OCI-M1 (cell line): ENCODE data around the gene TAMM41.
"Not testable (repeated sequence)": the region's sequence is repeated elsewhere in the genome, so short reads cannot be mapped to it uniquely, and the experiment has no call there.

ENCODE experiments used
- DNase-seq: peaks from one replicate; lab custom pipeline; 2025; lab: John Stamatoyannopoulos, UW

The TAMM41 gene

GRCh38 chr3:11814663-11815062, 32.0 kb downstream of the TAMM41 start:
- DNase-seq, result no peak

- DNase-seq, result no peak
Measured at GRCh38 chr3:11810276-11810675, 36.4 kb downstream of the TAMM41 start.

- no peak for DNase-seq
Measured at GRCh38 chr3:11808231-11808630, 38.5 kb downstream of the TAMM41 start.

- no peak for DNase-seq
Measured at GRCh38 chr3:11807686-11808085, 39.0 kb downstream of the TAMM41 start.

- DNase-seq, result no peak
Measured at GRCh38 chr3:11805716-11806115, 41.0 kb downstream of the TAMM41 start.

DNA sequence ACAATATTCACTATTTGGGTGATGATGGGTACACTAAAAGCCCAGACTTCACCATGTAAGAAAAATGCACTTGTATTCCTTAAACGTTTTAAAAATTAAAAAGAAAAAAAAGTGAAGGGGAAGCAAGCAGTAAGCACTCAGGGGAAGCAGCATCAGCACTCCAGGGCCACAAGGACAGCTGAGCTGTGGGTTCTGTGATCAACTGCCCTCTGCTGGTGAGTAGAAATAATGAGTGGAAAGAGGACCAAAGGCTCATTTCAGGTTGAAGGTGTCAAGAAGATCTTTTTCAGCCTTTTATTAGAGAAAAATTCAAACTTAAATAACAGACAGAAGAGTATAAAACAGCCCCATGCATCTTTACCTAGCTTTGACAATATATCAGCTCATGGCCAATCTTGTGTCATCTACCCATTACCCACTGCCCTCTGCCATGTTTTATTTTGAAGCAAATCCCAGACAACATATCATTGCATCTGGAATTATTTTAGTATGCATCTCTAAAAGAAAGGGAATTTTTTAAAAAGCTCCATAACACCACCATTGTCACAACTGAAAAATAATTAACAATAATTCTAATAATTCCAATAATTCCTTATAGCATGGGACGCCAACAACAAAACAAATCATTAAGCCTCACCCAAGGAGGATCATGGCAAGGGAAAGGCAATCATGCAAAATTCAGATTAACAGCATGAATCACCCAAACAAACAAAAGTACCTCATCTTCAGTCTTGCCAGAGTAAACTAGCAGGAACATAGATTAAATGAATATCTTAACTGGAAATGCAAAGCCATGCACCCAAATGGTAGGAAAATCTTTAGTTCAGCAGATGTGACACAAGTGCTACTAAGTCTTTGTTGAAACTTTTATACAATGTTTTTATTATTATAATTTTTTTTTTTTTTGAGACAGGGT, 42.5 kb downstream of the TAMM41 start:
- DNase-seq, result peak; percentile 71

DNA sequence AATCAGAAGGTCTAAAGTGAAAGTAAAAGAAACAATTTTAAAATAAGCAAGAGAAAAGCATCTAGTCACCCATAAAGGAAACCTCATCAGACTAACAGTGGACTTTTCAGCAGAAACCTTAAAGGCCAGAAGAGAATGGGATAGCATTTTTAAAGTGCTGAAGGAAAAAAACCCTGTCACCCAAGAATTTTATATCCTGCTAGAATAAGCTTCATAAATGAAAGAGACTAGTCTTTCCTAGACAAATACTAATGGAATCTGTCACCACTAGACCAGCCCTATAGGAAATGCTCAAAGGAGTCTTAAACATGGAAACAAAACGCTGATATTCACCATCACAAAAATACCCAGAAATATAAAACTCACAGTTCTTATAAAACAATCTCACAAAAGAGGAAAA, 46.9 kb downstream of the TAMM41 start:
- peak; percentile 63 for DNase-seq

DNA sequence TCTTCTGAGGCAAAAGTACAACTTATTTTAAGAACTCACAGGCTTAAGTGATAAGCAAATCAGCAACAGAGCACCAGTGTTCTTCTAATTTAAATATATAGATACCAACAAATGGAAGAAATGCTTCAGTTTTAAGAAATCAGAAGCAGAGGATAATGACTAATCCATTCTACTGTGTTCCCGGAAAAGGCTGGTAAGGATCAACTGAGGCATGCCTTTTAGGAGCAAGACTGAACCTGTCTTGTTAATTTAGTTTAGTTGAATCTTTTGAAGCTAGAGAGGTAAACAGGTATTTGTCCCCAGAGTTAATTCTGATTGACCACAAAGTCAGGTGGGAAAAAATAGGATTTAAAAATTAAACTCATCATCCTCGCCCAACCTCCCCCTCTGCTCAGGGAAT, 51.8 kb downstream of the TAMM41 start:
- DNase-seq, result no peak

DNA sequence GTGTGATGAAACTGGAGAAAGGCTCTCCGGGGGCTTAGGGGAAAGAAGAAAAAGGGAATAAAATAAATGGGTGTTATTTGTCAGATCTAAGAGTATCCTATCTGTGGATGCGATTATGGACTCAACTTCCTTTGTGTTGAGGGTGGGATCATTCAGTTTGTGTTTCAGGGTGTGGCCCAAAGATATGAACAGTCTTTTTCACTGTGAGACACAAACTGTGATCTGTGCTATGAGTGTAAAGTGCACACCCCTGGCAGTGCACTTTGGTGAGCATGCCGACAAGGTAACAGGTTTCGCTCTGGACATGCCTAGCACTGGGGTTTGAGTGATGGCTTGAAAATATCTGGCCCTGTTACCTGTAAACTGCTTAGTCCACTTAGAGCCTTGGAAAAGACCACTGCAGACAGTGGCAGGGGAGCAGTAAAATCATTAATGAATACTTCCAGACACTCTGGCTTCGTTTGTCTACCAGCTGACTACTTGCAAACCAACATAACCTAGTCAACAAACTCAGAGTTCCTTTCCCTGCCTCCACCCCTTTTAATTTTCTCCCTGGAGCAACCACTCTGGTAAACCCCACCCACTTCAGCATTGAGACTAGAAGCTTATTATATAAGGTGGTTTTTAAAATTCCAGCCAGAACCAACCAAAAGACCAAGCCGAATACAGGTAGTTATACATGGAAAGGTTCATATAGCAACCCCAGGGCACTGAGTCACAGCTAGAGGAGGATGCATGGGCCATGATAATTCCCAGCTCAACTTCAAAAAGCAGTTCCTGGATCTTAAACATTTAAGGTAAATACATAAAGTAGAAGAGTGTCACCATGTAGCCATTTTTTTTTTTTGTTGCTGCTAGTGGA, 55.1 kb downstream of the TAMM41 start:
- DNase-seq, result no peak

DNA sequence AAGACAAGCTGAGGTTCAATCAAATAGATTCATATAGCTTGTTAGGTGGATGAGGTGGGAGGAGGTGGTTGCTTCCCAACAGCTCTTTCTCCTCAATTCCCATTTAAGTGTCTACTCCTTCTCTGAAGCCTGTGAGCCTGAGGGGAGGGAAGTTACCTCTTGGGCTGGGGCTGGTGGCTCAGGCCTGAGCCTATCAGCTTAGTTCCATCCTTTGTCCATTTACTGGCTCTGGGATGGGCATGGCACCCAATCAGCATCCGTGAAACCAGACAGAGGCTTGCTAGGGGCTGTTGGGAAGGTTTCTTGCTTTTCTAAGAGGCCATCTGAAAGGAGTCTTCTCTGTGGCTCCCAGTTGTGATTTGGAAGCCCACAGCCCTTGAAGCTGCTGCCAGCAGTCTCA, 57.3 kb downstream of the TAMM41 start:
- no peak for DNase-seq

- DNase-seq, result peak; percentile 10
Measured at GRCh38 chr3:11784971-11785377, 61.7 kb downstream of the TAMM41 start.

DNA sequence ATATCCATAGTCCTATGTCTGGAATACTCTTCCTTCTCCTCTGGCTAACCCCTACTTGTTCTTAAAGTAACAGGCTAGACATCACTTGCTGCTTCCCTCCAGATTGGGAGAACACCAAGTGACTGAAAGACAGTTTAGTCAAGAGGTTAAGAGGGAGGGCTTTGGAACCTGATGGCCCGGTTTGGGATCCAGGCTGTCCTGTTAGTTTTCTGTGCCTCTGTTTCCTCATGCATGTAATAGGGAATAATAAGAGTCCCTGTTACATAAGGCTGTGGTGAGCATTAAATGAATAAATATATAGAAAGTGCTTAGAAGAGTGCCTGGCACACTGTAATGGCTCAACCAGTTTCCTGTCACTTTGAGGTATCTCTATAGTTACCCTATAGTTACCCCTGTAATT, 66.3 kb downstream of the TAMM41 start:
- no peak for DNase-seq

- DNase-seq, result no peak
Measured at GRCh38 chr3:11779626-11780025, 67.1 kb downstream of the TAMM41 start.

- no peak for DNase-seq
Measured at GRCh38 chr3:11778248-11778647, 68.4 kb downstream of the TAMM41 start.

DNA sequence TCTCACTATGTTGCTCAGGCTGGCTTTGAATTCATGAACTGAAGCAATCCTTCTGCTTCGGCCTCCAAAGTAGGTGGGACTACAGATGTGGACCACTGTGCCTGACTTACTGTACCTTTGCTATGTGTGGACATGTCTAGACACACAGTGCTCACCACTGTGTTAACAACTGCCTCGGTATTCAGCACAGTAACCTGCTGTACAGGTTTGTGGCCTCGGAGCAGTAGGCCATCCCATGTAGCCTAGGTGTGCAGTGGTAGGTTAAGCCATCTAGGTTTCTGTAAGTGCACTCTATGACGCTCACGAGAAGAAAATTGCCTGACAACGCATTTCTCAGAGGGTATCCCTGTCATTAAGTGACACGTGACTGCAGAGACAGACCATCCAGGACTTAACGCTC, 70.3 kb downstream of the TAMM41 start:
- no peak for DNase-seq

DNA sequence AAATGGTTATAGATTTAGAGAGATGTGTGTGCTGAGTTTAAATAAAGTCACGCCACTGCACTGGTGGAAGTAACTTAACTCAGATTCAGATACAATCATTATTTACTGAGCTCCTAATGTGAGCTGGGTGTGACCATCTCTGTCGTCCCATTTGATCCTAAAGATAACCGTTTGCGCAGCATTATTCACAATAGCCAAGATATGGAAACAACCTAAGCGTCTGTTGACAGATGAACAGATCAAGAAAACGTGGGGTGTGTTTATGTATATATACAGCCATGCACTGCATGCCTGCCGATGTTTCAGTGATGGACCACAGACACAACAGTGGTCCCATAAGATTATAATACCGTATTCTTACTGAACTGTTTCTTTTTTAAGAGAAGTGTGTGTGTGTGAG, 71.2 kb downstream of the TAMM41 start:
- no peak for DNase-seq

DNA sequence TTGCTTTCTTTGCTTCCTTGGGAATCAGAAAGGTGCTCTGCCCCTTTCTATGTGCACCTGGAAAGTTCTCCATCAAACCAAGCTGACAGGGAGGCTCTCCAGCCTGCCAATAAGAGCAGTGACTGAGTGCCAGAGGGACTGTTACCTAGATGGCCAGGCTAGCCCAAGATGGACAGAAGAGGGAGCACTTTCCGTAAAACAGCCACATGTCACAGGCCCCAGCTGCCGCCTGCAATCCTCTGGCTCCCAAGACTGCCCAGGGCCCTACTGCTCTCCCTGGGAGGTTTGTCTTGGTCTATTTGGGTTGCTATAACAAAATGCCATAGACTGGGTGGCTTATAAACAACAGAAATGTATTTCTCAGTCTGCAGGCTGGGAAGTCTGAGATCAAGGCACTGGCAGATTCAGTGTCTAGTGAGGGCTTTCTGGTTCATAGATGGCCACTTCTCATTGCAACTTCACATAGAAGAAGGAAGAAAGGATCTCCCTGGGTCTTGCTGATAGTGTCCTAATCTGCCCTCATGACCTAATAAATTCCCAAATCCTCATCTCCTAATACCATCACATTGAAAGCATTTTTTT, 72.3 kb downstream of the TAMM41 start:
- DNase-seq, result peak; percentile 71

DNA sequence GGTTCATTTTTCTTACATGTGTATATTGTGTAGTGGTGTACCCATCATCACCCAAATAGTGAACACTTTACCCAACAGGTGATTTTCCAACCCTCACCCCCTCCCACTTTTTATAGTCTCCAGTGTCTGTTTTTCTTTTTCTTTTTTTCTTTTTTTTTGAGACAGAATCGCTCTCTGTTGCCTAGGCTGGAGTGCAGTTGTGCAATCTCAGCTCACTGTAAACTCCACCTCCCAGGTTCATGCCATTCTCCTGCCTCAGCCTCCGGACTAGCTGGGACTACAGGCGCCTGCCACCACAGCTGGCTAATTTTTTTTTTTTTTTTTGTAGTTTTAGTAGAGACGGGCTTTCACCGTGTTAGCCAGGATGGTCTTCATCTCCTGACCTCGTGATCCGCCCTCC, 74.8 kb downstream of the TAMM41 start:
- DNase-seq, result not testable (repeated sequence)

GRCh38 chr3:11770477-11771391, 76.0 kb downstream of the TAMM41 start:
- DNase-seq, result peak; percentile 97

GRCh38 chr3:11769704-11770476, 76.8 kb downstream of the TAMM41 start:
- DNase-seq, result no peak

- DNase-seq, result peak; percentile 36
Measured at GRCh38 chr3:11768604-11769003, 78.1 kb downstream of the TAMM41 start.
